B cell (primary cell): ENCODE data around the gene FTO.

ENCODE experiments used
- EZH2 ChIP-seq: IDR thresholded peaks from 2 replicates; pipeline ENCODE4 v1.6.1; 2012; ENCODE audit warnings: borderline replicate concordance, low read depth, mild to moderate bottlenecking, moderate library complexity, low read length; ENCODE audit not compliant: insufficient read depth, poor library complexity, severe bottlenecking
- TF ChIP-seq, protein P1 (sequence below): fragments of 200-600 bp; IDR thresholded peaks from one replicate; pipeline ENCODE4 v1.8.0; 2022; ENCODE audit warnings: antibody characterized with exemption, mild to moderate bottlenecking

DNA sequence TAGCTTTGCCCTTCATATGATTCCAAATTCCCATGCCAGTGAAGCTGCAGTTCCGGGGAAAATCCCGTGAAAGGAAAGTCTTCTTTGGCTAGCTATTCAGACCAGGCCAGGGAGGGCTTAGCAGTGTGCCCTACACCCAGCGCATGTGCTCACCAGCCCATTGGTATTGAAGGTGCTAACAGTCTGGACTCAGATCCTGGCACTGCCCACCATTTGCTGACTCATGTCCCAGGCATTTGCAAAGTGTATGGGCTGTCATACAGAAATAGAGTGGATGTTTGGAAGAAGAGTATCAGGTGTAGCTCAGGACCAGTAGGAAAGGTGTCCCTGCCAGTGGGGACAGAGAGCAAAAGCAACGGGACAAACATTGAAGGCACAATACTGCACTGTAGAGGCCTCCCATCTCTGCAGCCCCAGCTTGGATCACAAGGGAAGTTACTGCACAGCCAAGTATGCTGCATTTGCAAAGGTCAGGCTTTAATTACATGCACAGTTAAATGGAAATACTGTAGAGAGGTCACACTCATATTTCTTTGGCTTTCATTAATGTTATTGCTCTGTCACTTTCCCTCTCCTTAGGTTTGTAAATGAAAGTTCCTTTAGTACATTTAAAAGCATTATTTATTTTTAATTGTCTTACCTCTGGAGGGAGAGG lies 362.6 kb downstream of the FTO start:
- TF ChIP-seq, protein P1, sequence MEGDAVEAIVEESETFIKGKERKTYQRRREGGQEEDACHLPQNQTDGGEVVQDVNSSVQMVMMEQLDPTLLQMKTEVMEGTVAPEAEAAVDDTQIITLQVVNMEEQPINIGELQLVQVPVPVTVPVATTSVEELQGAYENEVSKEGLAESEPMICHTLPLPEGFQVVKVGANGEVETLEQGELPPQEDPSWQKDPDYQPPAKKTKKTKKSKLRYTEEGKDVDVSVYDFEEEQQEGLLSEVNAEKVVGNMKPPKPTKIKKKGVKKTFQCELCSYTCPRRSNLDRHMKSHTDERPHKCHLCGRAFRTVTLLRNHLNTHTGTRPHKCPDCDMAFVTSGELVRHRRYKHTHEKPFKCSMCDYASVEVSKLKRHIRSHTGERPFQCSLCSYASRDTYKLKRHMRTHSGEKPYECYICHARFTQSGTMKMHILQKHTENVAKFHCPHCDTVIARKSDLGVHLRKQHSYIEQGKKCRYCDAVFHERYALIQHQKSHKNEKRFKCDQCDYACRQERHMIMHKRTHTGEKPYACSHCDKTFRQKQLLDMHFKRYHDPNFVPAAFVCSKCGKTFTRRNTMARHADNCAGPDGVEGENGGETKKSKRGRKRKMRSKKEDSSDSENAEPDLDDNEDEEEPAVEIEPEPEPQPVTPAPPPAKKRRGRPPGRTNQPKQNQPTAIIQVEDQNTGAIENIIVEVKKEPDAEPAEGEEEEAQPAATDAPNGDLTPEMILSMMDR = no peak
- no peak for TF ChIP-seq EZH2
